WTC11 (cell line): ENCODE measurements around the gene CEP20. TPM values are rescaled to one million over a fixed set of nuclear protein-coding genes. Genes with fewer than 3 reads are reported as not detected.
A peak's percentile ranks its signal among the peaks of the same experiment; 100 is the strongest.

Source experiments
- ATAC-seq: fragments of 200-7000 bp; cut with Tn5 transposase; 2 replicates; pipeline ENCODE4 v1.10.0; 2021; ENCODE audit warnings: mild to moderate bottlenecking, moderate library complexity
- CTCF ChIA-PET: fragments of 300-600 bp; sonication (Branson Sonifier 250); formaldehyde crosslinking; loops from one replicate; lab custom pipeline; 2021; ENCODE audit warnings: antibody characterized with exemption; lab: Charles Lee
- POLR2A ChIA-PET: fragments of 350-600 bp; sonication (Branson Sonifier 250); formaldehyde crosslinking; loops from one replicate; lab custom pipeline; 2021; ENCODE audit warnings: antibody characterized with exemption; lab: Charles Lee
- DNase-seq: peaks from one replicate; pipeline ENCODE4 v3.0.0; 2021; ENCODE audit warnings: low spot score
- H3K27ac Mint-ChIP-seq: 2 replicates; pipeline ENCODE4 v1.8.0; 2021; ENCODE audit warnings: mixed read lengths
- H3K27me3 Mint-ChIP-seq: 2 replicates; pipeline ENCODE4 v1.8.0; 2021; ENCODE audit warnings: low read depth, mild to moderate bottlenecking, moderate library complexity, mixed read lengths
- H3K36me3 Mint-ChIP-seq: 2 replicates; pipeline ENCODE4 v1.8.0; 2021; ENCODE audit warnings: mixed read lengths
- H3K4me1 Mint-ChIP-seq: 2 replicates; pipeline ENCODE4 v1.8.0; 2022; ENCODE audit warnings: mixed read lengths
- H3K4me3 Mint-ChIP-seq: 2 replicates; pipeline ENCODE4 v1.8.0; 2021; ENCODE audit warnings: mild to moderate bottlenecking, moderate library complexity, mixed read lengths
- H3K9me3 Mint-ChIP-seq: 2 replicates; pipeline ENCODE4 v1.8.0; 2021; ENCODE audit warnings: mixed read lengths
- ATF3 ChIP-seq: sonication (generic); formaldehyde crosslinking; conservative IDR thresholded peaks from 2 replicates; pipeline ENCODE4 v1.8.1; 2022; ENCODE audit warnings: mild to moderate bottlenecking, missing genetic modification reagents
- CTCF ChIP-seq: fragments of 200-600 bp; IDR thresholded peaks from 2 replicates; pipeline ENCODE4 v1.8.0; 2022; ENCODE audit warnings: antibody characterized with exemption
- MYBL2 ChIP-seq: sonication (generic); formaldehyde crosslinking; IDR thresholded peaks from 2 replicates; pipeline ENCODE4 v1.8.1; 2023; ENCODE audit warnings: mild to moderate bottlenecking, moderate library complexity, missing genetic modification reagents
- NR2C2 ChIP-seq: sonication (generic); formaldehyde crosslinking; IDR thresholded peaks from 2 replicates; pipeline ENCODE4 v1.8.0; 2022; ENCODE audit warnings: mild to moderate bottlenecking, missing genetic modification reagents
- TCF7 ChIP-seq: sonication (generic); formaldehyde crosslinking; IDR thresholded peaks from 2 replicates; pipeline ENCODE4 v1.8.0; 2022; ENCODE audit warnings: mild to moderate bottlenecking, low read depth, missing genetic modification reagents, moderate library complexity
- TEAD1 ChIP-seq: sonication (generic); formaldehyde crosslinking; IDR thresholded peaks from 2 replicates; pipeline ENCODE4 v1.8.0; 2022; ENCODE audit warnings: mild to moderate bottlenecking, missing genetic modification reagents
- ZNF138 ChIP-seq: sonication (generic); formaldehyde crosslinking; conservative IDR thresholded peaks from 2 replicates; pipeline ENCODE4 v1.8.1; 2022; ENCODE audit warnings: mild to moderate bottlenecking, moderate library complexity, missing genetic modification reagents
- ZNF423 ChIP-seq: fragments of 250-450 bp; sonication (Bioruptor Pico); IDR thresholded peaks from 2 replicates; pipeline ENCODE4 v2.1.2; 2022; ENCODE audit warnings: mild to moderate bottlenecking, moderate library complexity
- ZNF532 ChIP-seq: fragments of 250-450 bp; sonication (Bioruptor Pico); IDR thresholded peaks from 2 replicates; pipeline ENCODE4 v1.9.0; 2021; ENCODE audit warnings: mild to moderate bottlenecking, borderline replicate concordance
- total RNA-seq: library from RNA; stranded (reverse); gene quantifications from 3 replicates; pipeline ENCODE4 v1.2.3, GENCODE V29; 2021
- TF ChIP-seq, protein P1 (sequence below): sonication (generic); formaldehyde crosslinking; IDR thresholded peaks from 2 replicates; pipeline ENCODE4 v1.8.1; 2023; ENCODE audit warnings: mild to moderate bottlenecking, missing genetic modification reagents

The CEP20 gene
- total RNA-seq, 1 experiment from 2014 or later, result 39.1 TPM

DNA sequence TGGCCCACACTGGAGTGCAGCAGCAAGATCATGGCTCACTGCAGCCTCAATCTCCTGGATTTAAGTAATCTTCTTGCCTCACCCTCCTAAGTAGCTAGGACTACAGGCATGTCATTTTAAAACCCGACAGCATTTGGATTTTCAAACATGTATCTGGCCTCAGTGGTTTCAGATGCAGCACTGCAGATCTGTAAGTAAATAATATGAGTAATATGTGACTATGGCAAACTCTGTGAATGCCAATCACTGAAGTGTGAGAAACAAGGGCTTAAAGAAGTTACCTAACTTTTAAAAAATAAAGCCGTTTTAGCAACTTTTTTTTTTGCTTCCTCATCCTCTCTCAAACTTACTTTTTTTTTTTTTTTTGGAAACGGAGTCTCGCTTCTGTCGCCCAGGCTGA is 11.9 kb downstream of the CEP20 start (continued):
- TF ChIP-seq ZNF532 (CRISPR knock-in tag), result no peak
- TF ChIP-seq NR2C2 (CRISPR knock-in tag), result no peak
- TF ChIP-seq, all 79 proteins: peak for 0

- DNase-seq (peak; percentile 58), ATAC-seq (peak; percentile 79)
- ChIA-PET POLR2A (interaction anchor here (1.0 kb wide), 1 partner anchor 13 kb away, joined by 3 read pairs; no protein-coding TSS in a partner anchor), CTCF (interaction anchor here (0.6 to 3.9 kb wide), 47 partner anchors 9 to 314 kb away, joined by 3 to 44 read pairs (median 4); partner anchors contain the start of genes CEP20 and MYH11)
- Mint-ChIP-seq H3K4me1 (no peaks in the 10 kb centered on the region), H3K36me3 (peaks cover 16% of the 10 kb centered on the region), H3K4me3 (no peak overlapping the region), H3K27me3 (no peaks in the 10 kb centered on the region), H3K9me3 (no peaks in the 10 kb centered on the region), H3K27ac (peak overlapping the region; percentile 55)
- TF ChIP-seq, protein P1, sequence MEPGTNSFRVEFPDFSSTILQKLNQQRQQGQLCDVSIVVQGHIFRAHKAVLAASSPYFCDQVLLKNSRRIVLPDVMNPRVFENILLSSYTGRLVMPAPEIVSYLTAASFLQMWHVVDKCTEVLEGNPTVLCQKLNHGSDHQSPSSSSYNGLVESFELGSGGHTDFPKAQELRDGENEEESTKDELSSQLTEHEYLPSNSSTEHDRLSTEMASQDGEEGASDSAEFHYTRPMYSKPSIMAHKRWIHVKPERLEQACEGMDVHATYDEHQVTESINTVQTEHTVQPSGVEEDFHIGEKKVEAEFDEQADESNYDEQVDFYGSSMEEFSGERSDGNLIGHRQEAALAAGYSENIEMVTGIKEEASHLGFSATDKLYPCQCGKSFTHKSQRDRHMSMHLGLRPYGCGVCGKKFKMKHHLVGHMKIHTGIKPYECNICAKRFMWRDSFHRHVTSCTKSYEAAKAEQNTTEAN, result no peak
- TF ChIP-seq ZNF138, result no peak
- peak; percentile 31; the same call in 1 of the 2 replicates for TF ChIP-seq CTCF
- no peak for TF ChIP-seq TEAD1 (CRISPR knock-in tag)
Measured at GRCh38 chr16:15874745-15875314, 13.6 kb downstream of the CEP20 start.

GRCh38 chr16:15873737-15874136 is 14.7 kb downstream of the CEP20 start:
- no peak overlapping the region for H3K4me3 Mint-ChIP-seq
- no peak for DNase-seq
- CTCF ChIA-PET, result interaction anchor here (1.8 to 3.9 kb wide), 5 partner anchors 14 to 270 kb away, joined by 7 to 44 read pairs (median 8); partner anchors contain the start of gene CEP20
- H3K4me1 Mint-ChIP-seq, result no peaks in the 10 kb centered on the region
- H3K27me3 Mint-ChIP-seq, result no peaks in the 10 kb centered on the region
- TF ChIP-seq ZNF423 (CRISPR knock-in tag), result no peak
- H3K36me3 Mint-ChIP-seq, result peaks cover 14% of the 10 kb centered on the region
- no peaks in the 10 kb centered on the region for H3K9me3 Mint-ChIP-seq
- ATAC-seq, result no peak
- POLR2A ChIA-PET, result interaction anchor here (0.9 kb wide), 1 partner anchor 14 kb away, joined by 3 read pairs; the partner anchor contains the start of gene CEP20
- no peak overlapping the region for H3K27ac Mint-ChIP-seq

- POLR2A ChIA-PET, result interaction anchor here (0.9 kb wide), 1 partner anchor 15 kb away, joined by 3 read pairs; the partner anchor contains the start of gene CEP20
- ATAC-seq (no peak), DNase-seq (no peak)
Measured at GRCh38 chr16:15873301-15873700, 15.1 kb downstream of the CEP20 start.

More at GRCh38 chr16:15873301-15873700, 15.1 kb downstream of the CEP20 start:
- no peak overlapping the region for H3K27ac Mint-ChIP-seq
- H3K9me3 Mint-ChIP-seq, result no peaks in the 10 kb centered on the region
- no peak for TF ChIP-seq ATF3 (CRISPR knock-in tag)
- TF ChIP-seq TCF7 (CRISPR knock-in tag), result no peak
- no peak for TF ChIP-seq MYBL2
- TF ChIP-seq, all 79 proteins: peak for 0
- no peaks in the 10 kb centered on the region for H3K4me1 Mint-ChIP-seq
- no peak overlapping the region for H3K4me3 Mint-ChIP-seq
- H3K36me3 Mint-ChIP-seq, result peaks cover 11% of the 10 kb centered on the region
- no peaks in the 10 kb centered on the region for H3K27me3 Mint-ChIP-seq
- CTCF ChIA-PET, result interaction anchor here (1.2 to 1.6 kb wide), 2 partner anchors 15 to 270 kb away, joined by 3 to 7 read pairs; partner anchors contain the start of gene CEP20
